Measurements from ENCODE around the gene GOLPH3. TPM values are rescaled to one million over a fixed set of nuclear protein-coding genes. Genes with fewer than 3 reads are reported as not detected.

The GOLPH3 gene
- total RNA-seq, 1 donor from 2014 or later, result 68.5 TPM

GRCh38 chr5:32207355-32207634 lies 33.2 kb upstream of the GOLPH3 start:
- Mint-ChIP-seq H3K27me3 (ENCODE audit: unreplicated experiment) (peaks cover 5% of the 10 kb centered on the region), H3K36me3 (ENCODE audit: unreplicated experiment) (no peaks in the 10 kb centered on the region), H3K9me3 (ENCODE audit: unreplicated experiment) (peaks cover 3% of the 10 kb centered on the region), H3K4me3 (ENCODE audit: unreplicated experiment) (no peak overlapping the region), H3K27ac (ENCODE audit: unreplicated experiment) (no peak overlapping the region), H3K4me1 (ENCODE audit: low read depth, unreplicated experiment) (no peaks in the 10 kb centered on the region)
- DNase-seq, result no peak
- no peak for TF ChIP-seq CTCF (IDR thresholded peaks at IDR 0.05; ENCODE audit: partially characterized antibody, unreplicated experiment)

- no peak for DNase-seq
- peaks cover 3% of the 10 kb centered on the region for H3K9me3 Mint-ChIP-seq (ENCODE audit: unreplicated experiment)
- H3K36me3 Mint-ChIP-seq (ENCODE audit: unreplicated experiment), result no peaks in the 10 kb centered on the region
- no peaks in the 10 kb centered on the region for H3K4me1 Mint-ChIP-seq (ENCODE audit: low read depth, unreplicated experiment)
- no peak for TF ChIP-seq CTCF (IDR thresholded peaks at IDR 0.05; ENCODE audit: partially characterized antibody, unreplicated experiment)
- no peak overlapping the region for H3K27ac Mint-ChIP-seq (ENCODE audit: unreplicated experiment)
- peaks cover 5% of the 10 kb centered on the region for H3K27me3 Mint-ChIP-seq (ENCODE audit: unreplicated experiment)
- H3K4me3 Mint-ChIP-seq (ENCODE audit: unreplicated experiment), result no peak overlapping the region
These were observed 32.6 kb upstream of the GOLPH3 start for GRCh38 chr5:32206509-32207354.

GRCh38 chr5:32206053-32206452 lies 31.9 kb upstream of the GOLPH3 start:
- TF ChIP-seq CTCF (IDR thresholded peaks at IDR 0.05; ENCODE audit: partially characterized antibody, unreplicated experiment), result no peak
- Mint-ChIP-seq H3K4me3 (ENCODE audit: unreplicated experiment) (no peak overlapping the region), H3K4me1 (ENCODE audit: low read depth, unreplicated experiment) (no peaks in the 10 kb centered on the region), H3K9me3 (ENCODE audit: unreplicated experiment) (peaks cover 3% of the 10 kb centered on the region), H3K27ac (ENCODE audit: unreplicated experiment) (no peak overlapping the region), H3K27me3 (ENCODE audit: unreplicated experiment) (peaks cover 5% of the 10 kb centered on the region), H3K36me3 (ENCODE audit: unreplicated experiment) (no peaks in the 10 kb centered on the region)
- no peak for DNase-seq

GRCh38 chr5:32202394-32202793 lies 28.3 kb upstream of the GOLPH3 start:
- peaks cover 2% of the 10 kb centered on the region for H3K9me3 Mint-ChIP-seq (ENCODE audit: unreplicated experiment)
- H3K4me3 Mint-ChIP-seq (ENCODE audit: unreplicated experiment), result no peak overlapping the region
- H3K27me3 Mint-ChIP-seq (ENCODE audit: unreplicated experiment), result peaks cover 4% of the 10 kb centered on the region
- no peak for DNase-seq
- H3K36me3 Mint-ChIP-seq (ENCODE audit: unreplicated experiment), result no peaks in the 10 kb centered on the region
- no peak overlapping the region for H3K27ac Mint-ChIP-seq (ENCODE audit: unreplicated experiment)
- TF ChIP-seq CTCF (IDR thresholded peaks at IDR 0.05; ENCODE audit: partially characterized antibody, unreplicated experiment), result no peak
- no peaks in the 10 kb centered on the region for H3K4me1 Mint-ChIP-seq (ENCODE audit: low read depth, unreplicated experiment)

- H3K36me3 Mint-ChIP-seq (ENCODE audit: unreplicated experiment), result no peaks in the 10 kb centered on the region
- no peak overlapping the region for H3K27ac Mint-ChIP-seq (ENCODE audit: unreplicated experiment)
- no peaks in the 10 kb centered on the region for H3K4me1 Mint-ChIP-seq (ENCODE audit: low read depth, unreplicated experiment)
- no peak overlapping the region for H3K4me3 Mint-ChIP-seq (ENCODE audit: unreplicated experiment)
- peaks cover 3% of the 10 kb centered on the region for H3K9me3 Mint-ChIP-seq (ENCODE audit: unreplicated experiment)
- TF ChIP-seq CTCF (IDR thresholded peaks at IDR 0.05; ENCODE audit: partially characterized antibody, unreplicated experiment), result no peak
- H3K27me3 Mint-ChIP-seq (ENCODE audit: unreplicated experiment), result peaks cover 2% of the 10 kb centered on the region
- DNase-seq, result no peak
These were observed 27.1 kb upstream of the GOLPH3 start for GRCh38 chr5:32201122-32201753.

All from glutamatergic neuron (in vitro differentiated cells).